ENCODE data around the gene RHD.
"Not testable (repeated sequence)": the region's sequence is repeated elsewhere in the genome, so short reads cannot be mapped to it uniquely, and the experiment has no call there.

The RHD gene

DNA sequence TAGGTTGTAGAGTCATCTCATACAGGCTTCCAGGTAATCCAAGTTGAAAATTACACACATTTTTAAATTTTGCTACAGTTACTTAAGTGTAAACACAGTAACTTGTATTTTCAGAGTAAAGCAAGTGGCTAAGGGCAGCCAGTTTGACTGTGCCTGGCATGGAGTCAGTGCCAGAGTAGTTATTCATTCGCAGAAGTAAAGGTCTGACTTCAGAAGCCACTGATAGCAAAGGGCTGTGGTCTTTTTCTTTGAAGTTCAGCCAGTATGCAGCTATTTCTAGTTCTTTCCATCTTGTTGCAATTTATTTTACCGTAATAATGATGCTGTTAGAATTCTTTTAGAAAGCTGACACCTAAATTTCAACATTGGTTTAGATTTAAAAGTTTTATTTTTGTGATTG is 75.2 kb downstream of the RHD start:
- DNase-seq (ENCODE audit: low spot score), result no peak
- no peak for FAIRE-seq

DNA sequence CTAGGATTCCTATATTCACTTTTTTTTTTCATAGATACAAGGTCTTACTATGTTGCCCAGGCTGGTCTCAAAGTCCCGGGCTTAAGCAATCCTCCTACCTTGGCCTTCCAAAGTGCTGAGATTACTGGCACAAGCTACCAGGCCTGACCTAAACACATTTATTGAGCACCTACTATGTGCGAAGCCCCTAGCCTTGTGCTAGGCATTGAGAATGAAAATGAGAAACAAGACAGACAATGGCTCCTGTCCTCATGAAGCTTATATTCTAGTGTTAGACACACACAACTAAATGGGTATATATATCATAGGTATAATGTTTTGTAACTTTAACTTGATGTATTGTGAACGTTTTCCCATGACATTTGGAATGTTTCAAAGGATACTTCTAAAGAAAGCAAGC is 77.3 kb downstream of the RHD start:
- FAIRE-seq (no peak), DNase-seq (ENCODE audit: low spot score) (no peak)

DNA sequence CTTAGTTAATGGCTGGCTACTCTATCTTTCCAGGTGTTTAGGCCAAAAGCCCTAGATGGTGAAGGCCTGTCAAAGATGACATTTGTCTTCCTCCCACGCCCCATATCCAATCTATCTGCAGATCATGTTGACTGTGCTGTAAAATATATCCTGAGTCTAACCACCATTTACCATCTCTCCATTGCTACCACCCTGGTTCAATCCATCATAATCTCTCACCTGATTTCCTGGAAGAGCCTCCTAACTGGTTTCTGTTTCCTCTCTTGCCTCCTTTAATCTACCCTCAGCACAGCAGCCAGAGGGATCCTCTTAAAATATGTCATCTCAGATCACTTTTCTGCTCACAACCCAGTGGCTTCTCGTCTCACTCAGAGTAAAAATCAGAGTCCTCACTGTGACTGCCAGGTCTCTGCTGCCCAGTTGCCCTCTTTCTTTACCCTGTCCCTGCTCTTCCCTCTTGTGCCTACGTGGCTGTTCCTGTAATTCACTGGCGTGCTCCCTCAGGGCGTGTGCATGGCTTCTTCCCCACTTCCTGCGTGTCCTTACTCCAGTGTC is 83.6 kb downstream of the RHD start:
- DNase-seq (ENCODE audit: low spot score), result no peak
- no peak for FAIRE-seq

DNA sequence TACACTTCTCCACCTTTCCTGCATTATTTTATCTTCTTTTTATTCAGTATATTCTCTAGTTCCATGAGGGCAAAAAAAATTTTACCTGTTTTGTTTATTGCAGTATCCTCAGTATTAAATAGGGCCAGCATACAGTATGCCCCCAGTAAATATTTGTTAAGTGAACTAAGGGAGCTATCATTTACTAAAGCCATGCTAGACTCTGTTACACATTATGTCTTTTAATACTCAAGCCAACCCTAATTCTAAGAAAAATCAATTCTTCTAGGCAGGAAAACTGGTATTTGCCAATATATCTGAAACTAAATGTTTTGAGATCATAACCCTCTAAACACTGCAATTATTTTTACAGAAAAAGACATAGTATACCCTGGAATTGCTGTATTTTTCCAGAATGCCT is 84.1 kb downstream of the RHD start:
- no peak for FAIRE-seq
- no peak for DNase-seq (ENCODE audit: low spot score)

DNA sequence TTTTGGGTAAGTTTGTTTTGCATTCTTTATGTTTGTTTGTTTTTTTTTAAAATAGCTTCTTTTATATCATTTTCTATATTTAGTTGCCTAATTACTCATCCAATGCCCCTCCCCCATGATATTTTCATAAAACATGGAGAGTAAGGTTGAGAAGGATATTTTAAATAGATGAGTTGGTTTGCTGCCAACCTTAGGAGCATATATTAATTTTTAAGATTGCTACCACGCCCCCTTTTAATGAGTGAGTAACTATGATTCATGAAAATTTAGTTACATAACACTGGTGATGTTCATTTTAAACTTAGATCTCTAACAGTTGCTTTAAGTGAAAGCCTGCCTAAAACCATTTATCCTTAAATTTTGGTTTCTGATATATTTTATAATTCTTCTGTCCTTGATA is 84.5 kb downstream of the RHD start:
- no peak for DNase-seq (ENCODE audit: low spot score)
- FAIRE-seq, result no peak

DNA sequence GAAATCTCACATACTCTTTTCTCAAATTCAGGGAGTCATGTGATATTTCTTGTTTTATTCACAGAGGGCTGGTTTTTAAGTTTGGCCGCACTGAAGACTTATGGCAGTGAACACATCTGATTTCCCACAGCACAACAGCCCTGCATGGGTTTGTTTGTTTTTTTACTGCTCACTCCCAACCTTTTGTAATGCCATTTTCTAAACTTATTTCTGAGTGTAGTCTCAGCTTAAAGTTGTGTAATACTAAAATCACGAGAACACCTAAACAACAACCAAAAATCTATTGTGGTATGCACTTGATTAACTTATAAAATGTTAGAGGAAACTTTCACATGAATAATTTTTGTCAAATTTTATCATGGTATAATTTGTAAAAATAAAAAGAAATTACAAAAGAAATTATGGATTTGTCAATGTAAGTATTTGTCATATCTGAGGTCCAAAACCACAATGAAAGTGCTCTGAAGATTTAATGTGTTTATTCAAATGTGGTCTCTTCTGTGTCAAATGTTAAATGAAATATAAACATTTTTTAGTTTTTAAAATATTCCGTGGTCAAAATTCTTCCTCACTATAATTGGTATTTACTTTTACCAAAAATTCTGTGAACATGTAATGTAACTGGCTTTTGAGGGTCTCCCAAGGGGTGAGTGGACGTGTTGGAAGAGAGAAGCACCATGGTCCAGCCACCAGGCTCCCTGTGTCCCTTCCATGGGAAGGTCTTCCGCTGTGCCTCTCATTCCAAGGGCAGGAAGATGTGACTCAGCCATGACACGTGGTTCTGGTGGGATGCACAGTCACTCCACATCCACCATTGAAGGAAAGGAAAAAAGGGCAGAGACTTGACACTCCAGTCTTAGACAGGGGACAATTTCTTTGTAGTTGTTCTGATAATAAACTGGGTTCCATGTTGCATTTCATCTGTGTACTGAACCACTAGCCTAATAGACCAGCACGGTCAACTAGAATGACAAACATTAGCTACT is 88.6 kb downstream of the RHD start:
- DNase-seq (ENCODE audit: low spot score) (peak; percentile 66), FAIRE-seq (peak; percentile 48)

DNA sequence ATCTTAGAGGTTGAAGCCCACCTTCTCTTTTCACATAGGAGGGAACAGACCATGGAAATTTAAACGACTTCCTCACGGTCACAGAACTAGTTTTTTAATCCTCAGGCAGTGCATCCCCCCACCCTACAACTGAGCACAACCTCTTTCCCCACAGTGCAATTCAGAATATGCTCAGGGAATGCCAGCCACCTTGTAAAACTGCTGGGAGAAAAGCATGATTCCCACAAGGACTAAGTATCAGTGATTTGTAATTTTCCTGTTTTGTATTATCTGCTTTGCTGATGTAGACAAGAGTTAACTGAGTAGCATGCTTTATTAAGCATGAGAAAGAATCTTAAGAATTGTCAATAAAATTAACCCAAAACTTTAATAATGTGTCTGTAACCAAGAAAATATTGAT is 89.6 kb downstream of the RHD start:
- DNase-seq (ENCODE audit: low spot score) (no peak), FAIRE-seq (no peak)

DNA sequence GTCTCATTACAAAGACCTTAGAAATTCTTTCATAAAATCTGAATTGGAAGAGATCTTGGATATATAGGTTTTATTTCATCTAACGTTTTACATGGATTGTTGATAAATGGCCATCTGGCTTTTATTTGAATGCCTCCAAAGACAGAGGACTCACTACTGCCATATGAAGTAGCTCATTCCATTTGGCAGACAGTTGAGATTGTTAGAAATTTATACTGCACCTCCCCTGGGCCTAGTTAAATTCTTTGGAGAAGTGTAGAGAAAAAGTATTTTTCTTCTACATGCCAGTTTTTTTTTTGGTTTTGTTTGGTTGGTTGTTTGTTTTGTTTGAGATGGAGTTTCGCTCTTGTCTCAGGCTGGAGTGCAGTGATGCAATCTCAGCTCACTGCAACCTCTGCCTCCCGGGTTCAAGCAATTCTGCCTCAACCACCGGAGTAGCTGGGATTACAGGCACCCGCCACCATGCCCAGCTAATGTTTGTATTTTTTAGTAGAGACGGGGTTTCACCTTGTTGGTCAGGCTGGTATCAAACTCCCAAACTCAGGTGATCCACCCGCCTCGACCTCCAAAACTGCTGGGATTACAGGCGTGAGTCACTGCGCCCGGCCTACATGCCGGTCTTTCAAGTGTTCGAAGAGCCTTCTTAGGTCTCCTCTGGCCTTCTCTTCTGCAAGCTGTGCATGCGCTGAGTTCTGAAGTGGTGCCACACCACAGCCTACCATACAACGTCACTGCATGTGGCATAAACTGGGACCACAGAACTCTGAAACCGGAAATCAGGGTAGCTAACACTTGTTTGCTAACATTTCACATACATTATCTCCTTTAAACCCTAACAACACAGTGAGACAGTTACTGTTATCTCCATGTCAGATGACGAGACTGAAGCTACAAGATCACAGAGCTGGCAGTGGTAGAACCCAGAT is 90.6 kb downstream of the RHD start:
- FAIRE-seq; DNase-seq (ENCODE audit: low spot score): not testable (repeated sequence)

DNA sequence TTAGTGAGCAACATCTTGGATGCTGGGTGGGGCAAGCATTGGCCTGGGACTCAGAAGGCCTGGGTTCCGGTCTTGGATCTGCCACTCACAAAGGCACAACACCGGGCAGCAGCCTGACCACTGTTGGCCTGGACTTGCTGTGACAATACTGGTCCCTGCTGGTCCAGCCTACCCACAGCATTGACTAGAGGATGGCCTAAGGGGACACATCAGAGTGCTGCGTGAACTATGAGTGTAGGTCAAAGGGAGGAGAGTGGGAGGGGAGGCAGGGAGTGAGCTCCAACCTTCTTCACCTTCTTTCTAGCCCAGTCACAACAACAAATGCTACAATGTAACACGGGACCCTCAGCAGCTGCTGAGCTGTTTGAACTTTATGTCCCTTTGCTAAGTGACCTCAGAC is 96.9 kb downstream of the RHD start:
- FAIRE-seq (no peak), DNase-seq (ENCODE audit: low spot score) (no peak)

DNA sequence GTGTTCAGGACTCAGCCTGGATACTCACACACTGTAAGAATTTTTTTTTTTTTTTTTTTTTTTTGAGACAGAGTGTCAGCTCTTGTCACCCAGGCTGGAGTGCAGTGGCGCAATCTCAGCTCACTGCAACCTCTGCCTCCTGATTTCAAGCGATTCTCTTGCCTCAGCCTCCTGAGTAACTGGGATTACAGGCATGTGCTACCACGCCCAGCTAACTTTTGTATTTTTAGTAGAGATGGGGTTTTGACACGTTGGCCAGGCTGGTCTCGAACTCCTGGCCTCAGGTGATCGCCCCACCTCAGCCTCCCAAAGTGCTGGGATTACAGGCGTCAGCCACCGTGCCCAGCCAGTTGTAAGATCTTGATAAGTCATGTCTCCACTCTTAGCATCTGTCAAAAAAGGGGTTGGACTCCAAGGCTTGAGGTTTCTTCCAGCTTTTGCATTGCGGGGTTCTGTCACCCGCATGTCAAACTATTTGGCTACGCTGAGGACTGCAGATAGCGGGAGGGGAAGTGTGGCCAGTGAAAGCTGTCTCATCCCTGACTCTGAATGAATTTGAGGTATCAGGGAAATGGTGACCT is 97.5 kb downstream of the RHD start:
- DNase-seq (ENCODE audit: low spot score); FAIRE-seq: not testable (repeated sequence)

DNA sequence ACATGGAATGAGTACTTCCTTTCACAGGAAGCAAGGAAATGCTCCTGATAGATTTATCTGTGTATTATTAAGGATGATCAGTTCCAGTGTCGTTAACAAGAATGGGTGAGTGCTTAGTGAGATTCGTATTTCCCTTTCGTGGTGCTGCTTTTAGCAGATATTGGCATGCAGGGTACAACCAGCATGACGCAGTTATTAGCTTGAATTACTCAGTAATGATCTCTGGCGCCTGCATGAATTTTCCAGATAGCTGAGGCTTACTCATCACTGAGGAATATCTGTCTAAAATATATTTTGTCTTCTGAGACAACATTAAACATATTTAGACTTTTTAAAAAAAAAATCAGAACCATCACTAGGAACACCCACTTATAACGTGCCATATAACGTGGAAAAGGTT is 99.4 kb downstream of the RHD start:
- FAIRE-seq, result not testable (repeated sequence)
- DNase-seq (ENCODE audit: low spot score), result peak; percentile 9

DNA sequence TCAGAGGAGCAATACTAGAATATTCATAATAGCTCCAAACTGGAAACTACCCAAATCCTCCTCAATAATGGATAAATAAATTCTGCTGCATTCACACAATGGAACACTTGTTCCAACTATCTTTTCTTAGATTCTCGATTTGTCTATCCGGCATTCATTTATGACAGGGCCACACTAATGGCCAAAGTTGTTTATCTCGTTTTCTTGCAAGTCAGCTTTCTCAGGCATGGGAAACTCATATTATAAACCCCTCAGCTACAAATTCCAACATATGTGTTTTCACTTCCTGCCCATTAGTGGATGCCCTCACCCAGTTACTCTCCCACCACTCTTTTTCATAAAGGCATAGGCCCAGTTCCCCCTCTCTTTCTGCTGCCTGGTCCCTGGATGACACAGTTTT is 106.1 kb downstream of the RHD start:
- FAIRE-seq; DNase-seq (ENCODE audit: low spot score): not testable (repeated sequence)
